ENCODE measurements around the gene SBK1. TPM values are rescaled to one million over a fixed set of nuclear protein-coding genes. Genes with fewer than 3 reads are reported as not detected.

Gene SBK1
- total and polyA plus RNA-seq, 8 donors, result 0.31 to 2.0 (median 0.63) TPM; not detected in 1

- Histone ChIP-seq H3K27ac (no peak overlapping the region), H3K27me3 (peaks cover 0 to 37% (median 7%) of the 10 kb centered on the region in 3 donors), H3K36me3 (no peaks in the 10 kb centered on the region), H3K4me1 (peaks cover 0 to 4% (median 0%) of the 10 kb centered on the region in 4 donors), H3K9me3 (peaks cover 0 to 8% (median 0%) of the 10 kb centered on the region in 4 donors), H3K4me3 (no peak overlapping the region)
- intact Hi-C loops (cut with DNase I; ENCODE audit: low total_unique reads), result no loop called here
- DNase-seq, result peak; percentile 52 to 69
- WGBS, 5 donors, result 35 to 44% (median 41%) methylated on average over 14 of the region's 14 CpGs
- TF ChIP-seq EP300 (IDR thresholded peaks at IDR 0.05) (no peak), POLR2AphosphoS5 (IDR thresholded peaks at IDR 0.05) (no peak), CTCF (IDR thresholded peaks at IDR 0.05) (no peak), POLR2A (IDR thresholded peaks at IDR 0.05) (no peak)
These were observed 27.7 kb upstream of the SBK1 start for GRCh38 chr16:28264656-28265055.

- intact Hi-C loops (cut with DNase I; ENCODE audit: low total_unique reads), result no loop called here
- Histone ChIP-seq H3K4me3 (no peak overlapping the region), H3K36me3 (no peaks in the 10 kb centered on the region), H3K27me3 (peaks cover 0 to 25% (median 7%) of the 10 kb centered on the region in 3 donors), H3K9me3 (peaks cover 0 to 8% (median 0%) of the 10 kb centered on the region in 4 donors), H3K27ac (no peak overlapping the region), H3K4me1 (peaks cover 0 to 4% (median 0%) of the 10 kb centered on the region in 4 donors)
- 90 to 98% (median 93%) methylated on average over 5 of the region's 5 CpGs for WGBS, 5 donors
- TF ChIP-seq POLR2AphosphoS5 (IDR thresholded peaks at IDR 0.05), result no peak
- TF ChIP-seq POLR2A (IDR thresholded peaks at IDR 0.05), result no peak
- TF ChIP-seq EP300 (IDR thresholded peaks at IDR 0.05), result no peak
- no peak for TF ChIP-seq CTCF (IDR thresholded peaks at IDR 0.05)
- no peak for DNase-seq
These were observed 26.5 kb upstream of the SBK1 start for GRCh38 chr16:28265822-28266221.

- H3K4me1 ChIP-seq, result peaks cover 0 to 4% (median 0%) of the 10 kb centered on the region in 4 donors
- DNase-seq, result no peak
- 46 to 55% (median 54%) methylated on average over 2 of the region's 2 CpGs for WGBS, 5 donors
- no peaks in the 10 kb centered on the region for H3K36me3 ChIP-seq
- H3K27ac ChIP-seq, result no peak overlapping the region
- no peak overlapping the region for H3K4me3 ChIP-seq
- intact Hi-C loops (cut with DNase I; ENCODE audit: low total_unique reads), result no loop called here
- H3K27me3 ChIP-seq, result peaks cover 0 to 14% (median under 1%) of the 10 kb centered on the region in 3 donors
- no peak for TF ChIP-seq EP300 (IDR thresholded peaks at IDR 0.05)
- no peak for TF ChIP-seq POLR2A (IDR thresholded peaks at IDR 0.05)
- TF ChIP-seq CTCF (IDR thresholded peaks at IDR 0.05), result no peak
- TF ChIP-seq POLR2AphosphoS5 (IDR thresholded peaks at IDR 0.05), result no peak
- H3K9me3 ChIP-seq, result peaks cover 0 to 10% (median 6%) of the 10 kb centered on the region in 4 donors
These were observed 25.0 kb upstream of the SBK1 start for GRCh38 chr16:28267356-28267755.

DNA sequence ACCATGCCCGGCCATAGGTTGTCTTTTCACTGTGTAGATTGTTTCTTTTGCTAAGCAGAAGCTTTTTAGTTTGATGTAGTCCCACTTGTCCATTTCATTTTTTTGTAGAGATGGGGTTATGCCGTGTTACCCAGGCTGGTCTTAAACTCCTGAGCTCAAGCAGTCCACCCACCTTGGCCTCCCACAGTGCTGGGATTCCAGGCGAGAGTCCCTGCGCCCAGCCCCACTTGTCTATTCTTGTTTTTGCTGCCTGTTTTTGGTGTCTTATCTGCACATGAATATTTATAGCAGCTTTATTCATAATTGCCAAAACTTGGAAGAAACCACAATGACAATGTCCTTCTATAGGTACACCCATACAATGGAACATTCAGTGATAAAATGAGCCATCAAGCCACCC, 18.8 kb upstream of the SBK1 start:
- H3K36me3 ChIP-seq, result no peaks in the 10 kb centered on the region
- H3K27ac ChIP-seq, result no peak overlapping the region
- DNase-seq, result no peak
- peaks cover 0 to 6% (median 5%) of the 10 kb centered on the region in 4 donors for H3K9me3 ChIP-seq
- WGBS, 5 donors, result 69 to 77% (median 73%) methylated on average over 4 of the region's 4 CpGs
- intact Hi-C loops (cut with DNase I; ENCODE audit: low total_unique reads), result no loop called here
- H3K4me1 ChIP-seq, result peaks cover 5 to 11% (median 10%) of the 10 kb centered on the region in 4 donors
- H3K4me3 ChIP-seq, result no peak overlapping the region
- no peak for TF ChIP-seq POLR2AphosphoS5 (IDR thresholded peaks at IDR 0.05)
- no peak for TF ChIP-seq EP300 (IDR thresholded peaks at IDR 0.05)
- peaks cover 0 to 52% (median 26%) of the 10 kb centered on the region in 3 donors for H3K27me3 ChIP-seq

DNA sequence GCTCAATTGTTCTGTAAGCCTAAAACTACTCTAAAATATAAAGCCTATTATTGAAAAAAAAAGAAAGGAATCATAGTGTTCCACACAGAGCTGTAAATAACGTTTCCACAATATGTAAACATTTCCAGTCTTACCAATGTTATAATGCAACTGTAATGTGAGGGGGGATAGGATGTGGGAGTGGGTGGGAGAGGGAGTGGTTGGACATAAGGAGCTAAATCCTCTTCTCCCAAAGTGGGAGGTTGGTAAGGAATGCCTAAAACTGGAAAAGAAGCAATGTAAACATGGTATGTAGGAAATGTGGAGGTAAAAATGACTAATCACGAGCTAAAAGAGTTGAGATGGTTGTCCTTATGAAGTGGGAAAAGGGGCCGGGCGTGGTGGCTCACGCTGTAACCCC, 17.6 kb upstream of the SBK1 start:
- peaks cover 5 to 11% (median 10%) of the 10 kb centered on the region in 4 donors for H3K4me1 ChIP-seq
- no peak for TF ChIP-seq POLR2A (IDR thresholded peaks at IDR 0.05)
- no peak for TF ChIP-seq CTCF (IDR thresholded peaks at IDR 0.05)
- no peak for TF ChIP-seq POLR2AphosphoS5 (IDR thresholded peaks at IDR 0.05)
- no peak for TF ChIP-seq EP300 (IDR thresholded peaks at IDR 0.05)
- intact Hi-C loops (cut with DNase I; ENCODE audit: low total_unique reads), result loop anchor here (5.0 kb wide), 1 partner anchor 43 kb away; no protein-coding TSS in a partner anchor
- WGBS, 5 donors, result 48 to 67% (median 63%) methylated on average over 5 of the region's 5 CpGs
- no peak overlapping the region for H3K27ac ChIP-seq
- DNase-seq, result no peak
- no peaks in the 10 kb centered on the region for H3K36me3 ChIP-seq
- no peak overlapping the region for H3K4me3 ChIP-seq
- H3K27me3 ChIP-seq, result peaks cover 0 to 59% (median 26%) of the 10 kb centered on the region in 3 donors
- H3K9me3 ChIP-seq, result peaks cover 0 to 6% (median 5%) of the 10 kb centered on the region in 4 donors

All from stomach (tissue), 9 donors.